HG03039 (cell line): ENCODE measurements around the gene C5orf58.
A peak's percentile ranks its signal among the peaks of the same experiment; 100 is the strongest.
"Not testable (repeated sequence)": the region's sequence is repeated elsewhere in the genome, so short reads cannot be mapped to it uniquely, and the experiment has no call there.

ENCODE experiments used
- ATAC-seq: cut with Tn5 transposase; IDR thresholded peaks from one replicate; pipeline ENCODE4 v1.9.1; 2021; ENCODE audit warnings: mild to moderate bottlenecking, moderate library complexity; ENCODE audit not compliant: unreplicated experiment

Gene C5orf58

DNA sequence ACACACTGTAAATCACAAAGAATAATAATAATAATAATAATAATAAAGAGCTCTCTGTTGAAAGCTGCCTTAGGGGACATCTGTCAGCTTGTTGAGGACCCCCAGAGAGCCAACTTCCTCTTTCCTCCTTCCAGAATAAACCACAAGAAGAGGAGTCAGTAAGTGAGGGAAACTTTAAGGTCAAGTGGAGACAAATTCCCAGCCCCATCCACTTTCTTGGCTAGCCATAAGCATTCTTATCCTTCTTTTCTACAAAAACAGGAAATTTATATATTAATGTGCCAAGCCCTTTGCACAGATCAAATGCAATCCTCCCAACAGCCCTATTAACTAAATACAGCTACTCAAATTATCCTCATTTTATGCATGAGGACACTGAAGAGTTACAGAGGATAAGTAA is 9.4 kb upstream of the C5orf58 start:
- ATAC-seq: no peak

- ATAC-seq: no peak
Observed at GRCh38 chr5:170223906-170224305, 8.9 kb upstream of the C5orf58 start.

DNA sequence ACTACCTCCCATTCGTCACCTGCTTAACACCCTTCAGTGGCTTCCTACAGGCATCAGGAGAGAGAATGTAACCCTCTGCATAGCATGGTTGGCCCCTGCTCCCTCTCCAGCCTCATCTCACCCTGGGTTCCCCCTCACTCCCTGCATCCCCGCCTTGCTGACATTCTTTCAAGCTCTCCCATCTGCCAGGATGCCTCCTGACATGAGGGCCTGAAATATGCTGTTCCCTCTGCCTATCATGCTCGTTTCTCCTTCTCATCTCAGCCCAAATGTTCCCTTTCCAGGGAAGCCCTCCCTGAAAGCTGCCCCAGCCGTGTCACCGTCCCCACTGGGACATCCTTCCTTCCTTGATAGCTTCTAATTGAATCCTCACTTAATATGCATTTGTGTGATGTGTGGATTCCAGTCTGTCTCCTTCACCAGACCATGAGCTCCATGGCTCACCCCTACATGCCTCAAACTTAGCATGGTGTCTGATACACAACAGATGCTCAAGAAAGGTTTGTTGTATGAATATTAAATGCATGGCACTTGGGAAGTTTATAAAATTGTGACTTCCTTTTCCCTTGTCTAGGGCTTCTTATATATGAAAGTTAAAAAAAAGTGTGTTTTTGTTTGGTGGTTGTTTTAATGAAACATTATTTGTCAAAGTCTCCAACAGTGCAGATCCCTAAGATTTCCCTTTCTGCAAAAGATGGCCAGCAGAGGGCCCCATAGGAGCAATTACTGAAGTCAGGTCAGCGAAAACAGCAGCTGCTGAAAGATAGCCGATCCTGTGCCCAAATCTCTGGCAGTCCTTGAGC is 7.3 kb upstream of the C5orf58 start:
- no peak for ATAC-seq

DNA sequence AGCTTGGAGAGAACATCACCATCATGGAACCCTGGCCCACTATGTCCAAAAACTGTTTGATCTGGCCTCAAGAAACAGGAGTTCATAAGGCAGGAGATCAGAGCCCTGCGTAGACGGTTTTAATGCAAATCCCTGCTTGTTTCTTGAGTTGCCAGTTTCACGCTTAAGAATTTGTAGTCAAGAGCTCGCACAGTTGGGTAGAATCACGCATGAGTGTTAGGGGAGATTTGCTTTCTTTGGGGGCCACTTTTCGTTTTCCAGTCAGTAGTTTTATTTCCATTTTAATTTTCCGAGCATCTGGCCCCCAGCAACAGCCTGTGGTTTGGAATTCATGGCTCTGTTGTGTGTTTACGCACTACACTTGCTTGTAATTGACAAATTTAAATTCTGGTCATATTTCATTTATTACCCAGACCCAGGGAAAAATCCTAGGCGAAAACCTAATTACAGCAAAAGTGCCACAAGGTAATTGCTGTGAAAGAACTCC is 6.6 kb upstream of the C5orf58 start:
- ATAC-seq: no peak

DNA sequence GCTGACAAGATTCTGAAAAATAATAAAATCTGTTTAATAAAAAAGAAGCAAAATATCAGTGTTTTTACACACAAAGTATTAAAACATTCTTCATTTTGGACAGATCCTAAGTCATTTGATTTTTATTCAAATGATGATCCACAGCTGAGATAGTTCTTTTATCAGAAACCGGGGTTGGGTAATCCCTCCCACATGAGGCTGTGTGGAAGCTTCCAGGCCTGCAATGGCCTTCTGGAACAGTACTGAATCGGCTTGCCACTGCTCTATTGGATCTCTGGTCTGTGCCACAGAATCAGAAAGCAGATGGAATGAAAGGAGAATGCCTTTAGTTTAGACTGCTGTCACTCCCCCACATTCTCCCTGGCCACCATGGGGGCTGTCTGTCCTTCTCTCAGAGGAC is 6.1 kb upstream of the C5orf58 start:
- no peak for ATAC-seq

- no peak for ATAC-seq
Observed at GRCh38 chr5:170228762-170229435, 3.9 kb upstream of the C5orf58 start.

DNA sequence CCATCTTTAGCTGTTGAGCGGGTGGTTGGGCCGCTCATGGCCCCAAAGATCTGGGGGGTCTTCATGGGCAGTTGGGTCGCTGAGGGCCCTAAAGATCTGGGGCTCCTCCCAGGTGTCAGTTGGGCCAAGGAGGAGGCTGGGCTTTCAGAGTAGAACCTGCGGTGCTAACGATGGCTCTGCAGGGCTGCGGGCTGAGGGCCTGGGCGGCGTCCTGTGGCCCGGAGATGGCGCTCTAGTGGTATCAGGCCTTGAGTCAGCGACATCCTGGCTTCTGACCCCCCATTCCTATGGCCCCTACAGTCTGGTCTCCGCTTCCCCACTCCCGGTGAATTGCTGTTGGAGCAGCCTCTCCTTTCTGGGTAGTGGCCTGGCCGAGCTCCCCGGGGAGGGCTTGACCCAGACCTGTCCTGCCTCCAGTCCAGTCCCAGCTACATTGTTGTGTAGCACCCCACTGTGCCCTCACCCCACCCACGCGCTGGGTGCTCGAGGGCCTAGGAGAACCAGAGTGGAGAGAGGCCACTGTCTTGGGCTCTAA is 640 bp downstream of the C5orf58 start:
- ATAC-seq: no peak

GRCh38 chr5:170235876-170236864 is 3.4 kb downstream of the C5orf58 start:
- ATAC-seq: peak; percentile 71

- ATAC-seq: no peak
Observed at GRCh38 chr5:170238456-170239196, 5.8 kb downstream of the C5orf58 start.

DNA sequence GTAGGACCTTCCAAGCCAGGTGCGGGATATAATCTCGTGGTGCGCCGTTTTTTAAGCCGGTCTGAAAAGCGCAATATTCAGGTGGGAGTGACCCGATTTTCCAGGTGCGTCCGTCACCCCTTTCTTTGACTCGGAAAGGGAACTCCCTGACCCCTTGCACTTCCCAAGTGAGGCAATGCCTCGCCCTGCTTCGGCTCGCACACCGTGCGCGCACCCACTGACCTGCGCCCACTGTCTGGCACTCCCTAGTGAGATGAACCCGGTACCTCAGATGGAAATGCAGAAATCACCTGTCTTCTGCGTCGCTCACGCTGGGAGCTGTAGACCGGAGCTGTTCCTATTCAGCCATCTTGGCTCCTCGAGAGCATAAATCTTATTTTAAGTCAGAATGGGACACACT is 12.7 kb downstream of the C5orf58 start:
- ATAC-seq: not testable (repeated sequence)

- ATAC-seq: no peak
Observed at GRCh38 chr5:170246126-170246870, 13.5 kb downstream of the C5orf58 start.

- no peak for ATAC-seq
Observed at GRCh38 chr5:170247363-170247762, 14.6 kb downstream of the C5orf58 start.

DNA sequence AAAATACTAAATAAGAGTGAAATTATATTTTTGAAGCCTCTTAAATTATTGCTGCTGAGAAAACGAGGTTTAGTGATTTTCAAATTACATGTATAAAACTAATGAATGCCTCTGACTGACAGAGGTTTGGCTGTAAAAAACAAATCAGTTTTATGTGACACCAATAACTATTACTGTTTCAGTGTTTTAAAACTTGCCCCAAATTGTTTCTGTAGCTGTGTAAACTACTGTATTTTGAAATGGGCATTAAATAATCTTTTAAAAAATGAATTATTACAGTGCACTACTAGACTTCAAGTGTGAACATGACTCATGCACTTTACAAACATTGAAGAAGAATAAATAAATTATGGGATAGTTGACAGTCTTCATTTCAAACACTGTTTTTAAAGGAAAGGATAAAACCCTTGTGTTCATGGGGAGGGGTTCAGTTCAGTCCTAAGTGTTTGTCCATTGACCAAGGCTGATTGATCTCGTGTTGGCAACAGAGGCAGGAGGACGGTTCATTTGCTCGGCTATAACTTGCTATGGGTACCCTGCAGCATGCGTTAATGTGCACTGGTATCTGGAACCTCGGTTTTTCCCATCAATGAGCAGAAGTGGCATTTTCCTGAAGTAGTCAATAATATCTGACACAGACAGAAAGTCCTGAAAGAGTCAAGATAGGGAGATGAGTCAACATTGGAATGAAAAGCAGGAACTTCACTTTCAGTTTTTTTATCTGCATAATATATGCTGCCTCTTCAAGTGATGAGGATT is 15.6 kb downstream of the C5orf58 start:
- ATAC-seq: no peak

GRCh38 chr5:170248931-170249227 is 16.1 kb downstream of the C5orf58 start:
- ATAC-seq: not testable (repeated sequence)

- ATAC-seq: no peak
Observed at GRCh38 chr5:170249355-170249754, 16.6 kb downstream of the C5orf58 start.

GRCh38 chr5:170250810-170251317 is 18.1 kb downstream of the C5orf58 start:
- ATAC-seq: no peak

- ATAC-seq: no peak
Observed at GRCh38 chr5:170251462-170251861, 18.7 kb downstream of the C5orf58 start.

- no peak for ATAC-seq
Observed at GRCh38 chr5:170252109-170252508, 19.3 kb downstream of the C5orf58 start.
